Osteocyte (in vitro differentiated cells): ENCODE measurements around the gene SRPX2. TPM values are rescaled to one million over a fixed set of nuclear protein-coding genes. Genes with fewer than 3 reads are reported as not detected.
A peak's percentile ranks its signal among the peaks of the same experiment; 100 is the strongest.

Experiments used
- DNase-seq: peaks from one replicate; pipeline ENCODE4 v3.0.0; 2021; ENCODE audit warnings: mixed read lengths; ENCODE audit not compliant: unreplicated experiment; ENCODE audit errors: extremely low spot score
- H3K27ac Mint-ChIP-seq: one replicate; pipeline ENCODE4 v1.8.0; 2021; ENCODE audit warnings: mild to moderate bottlenecking, mixed read lengths; ENCODE audit not compliant: unreplicated experiment
- H3K27me3 Mint-ChIP-seq: one replicate; pipeline ENCODE4 v1.8.0; 2021; ENCODE audit warnings: mixed read lengths; ENCODE audit not compliant: unreplicated experiment
- H3K36me3 Mint-ChIP-seq: one replicate; pipeline ENCODE4 v1.8.0; 2021; ENCODE audit warnings: mixed read lengths; ENCODE audit not compliant: unreplicated experiment
- H3K4me1 Mint-ChIP-seq: one replicate; pipeline ENCODE4 v1.8.0; 2021; ENCODE audit warnings: mixed read lengths; ENCODE audit not compliant: unreplicated experiment
- H3K4me3 Mint-ChIP-seq: one replicate; pipeline ENCODE4 v1.8.0; 2021; ENCODE audit warnings: mild to moderate bottlenecking, moderate library complexity, mixed read lengths; ENCODE audit not compliant: unreplicated experiment
- H3K9me3 Mint-ChIP-seq: one replicate; pipeline ENCODE4 v1.8.0; 2021; ENCODE audit warnings: mixed read lengths; ENCODE audit not compliant: unreplicated experiment
- total RNA-seq: library from RNA; stranded (reverse); gene quantifications from 2 replicates; pipeline ENCODE4 v1.2.1, GENCODE V29; 2021
- TF ChIP-seq, protein P1 (sequence below): fragments of 200-600 bp; sonication (generic); IDR thresholded peaks from 2 replicates; pipeline ENCODE4 v1.5.0; 2021; ENCODE audit warnings: antibody characterized with exemption, mild to moderate bottlenecking, moderate library complexity

Gene SRPX2
- total RNA-seq, 1 donor from 2014 or later, result 47.9 TPM

- TF ChIP-seq, protein P1, sequence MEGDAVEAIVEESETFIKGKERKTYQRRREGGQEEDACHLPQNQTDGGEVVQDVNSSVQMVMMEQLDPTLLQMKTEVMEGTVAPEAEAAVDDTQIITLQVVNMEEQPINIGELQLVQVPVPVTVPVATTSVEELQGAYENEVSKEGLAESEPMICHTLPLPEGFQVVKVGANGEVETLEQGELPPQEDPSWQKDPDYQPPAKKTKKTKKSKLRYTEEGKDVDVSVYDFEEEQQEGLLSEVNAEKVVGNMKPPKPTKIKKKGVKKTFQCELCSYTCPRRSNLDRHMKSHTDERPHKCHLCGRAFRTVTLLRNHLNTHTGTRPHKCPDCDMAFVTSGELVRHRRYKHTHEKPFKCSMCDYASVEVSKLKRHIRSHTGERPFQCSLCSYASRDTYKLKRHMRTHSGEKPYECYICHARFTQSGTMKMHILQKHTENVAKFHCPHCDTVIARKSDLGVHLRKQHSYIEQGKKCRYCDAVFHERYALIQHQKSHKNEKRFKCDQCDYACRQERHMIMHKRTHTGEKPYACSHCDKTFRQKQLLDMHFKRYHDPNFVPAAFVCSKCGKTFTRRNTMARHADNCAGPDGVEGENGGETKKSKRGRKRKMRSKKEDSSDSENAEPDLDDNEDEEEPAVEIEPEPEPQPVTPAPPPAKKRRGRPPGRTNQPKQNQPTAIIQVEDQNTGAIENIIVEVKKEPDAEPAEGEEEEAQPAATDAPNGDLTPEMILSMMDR, result no peak
- no peaks in the 10 kb centered on the region for H3K27me3 Mint-ChIP-seq
- DNase-seq, result no peak
- no peak overlapping the region for H3K4me3 Mint-ChIP-seq
- H3K9me3 Mint-ChIP-seq, result no peaks in the 10 kb centered on the region
- H3K36me3 Mint-ChIP-seq, result peaks cover 18% of the 10 kb centered on the region
- no peak overlapping the region for H3K27ac Mint-ChIP-seq
- H3K4me1 Mint-ChIP-seq, result peaks cover 2% of the 10 kb centered on the region
Measured at GRCh38 chrX:100625985-100626491, 18.0 kb upstream of the SRPX2 start.

- no peak overlapping the region for H3K27ac Mint-ChIP-seq
Measured at GRCh38 chrX:100635040-100635439, 9.0 kb upstream of the SRPX2 start.

DNA sequence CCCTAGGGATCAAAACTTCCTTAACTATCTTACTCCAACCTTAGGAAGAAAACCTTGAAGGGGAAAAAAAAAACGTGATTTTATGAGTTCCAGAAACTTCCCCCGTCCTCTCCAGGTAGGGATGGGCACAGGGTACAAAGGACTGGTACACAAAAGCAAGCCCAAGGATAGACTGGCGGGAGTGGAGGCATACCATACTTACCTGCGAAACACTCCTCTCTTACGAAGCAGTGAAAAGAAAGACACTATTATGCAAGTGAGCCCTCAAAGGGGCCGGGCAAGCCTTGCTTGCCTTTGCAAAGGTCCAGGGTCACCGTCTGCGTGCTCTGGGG lies 8.0 kb upstream of the SRPX2 start:
- H3K27ac Mint-ChIP-seq, result peak overlapping the region; percentile 93
- DNase-seq, result no peak
- H3K9me3 Mint-ChIP-seq, result peaks cover 8% of the 10 kb centered on the region
- H3K4me3 Mint-ChIP-seq, result peak overlapping the region; percentile 92
- peaks cover under 1% of the 10 kb centered on the region for H3K36me3 Mint-ChIP-seq
- H3K27me3 Mint-ChIP-seq, result no peaks in the 10 kb centered on the region
- TF ChIP-seq, protein P1, result no peak
- H3K4me1 Mint-ChIP-seq, result peaks cover 27% of the 10 kb centered on the region

More at GRCh38 chrX:100635040-100635439, 9.0 kb upstream of the SRPX2 start:
- peaks cover 27% of the 10 kb centered on the region for H3K4me1 Mint-ChIP-seq
- peak overlapping the region; percentile 92 for H3K4me3 Mint-ChIP-seq
- TF ChIP-seq, protein P1, result no peak
- H3K9me3 Mint-ChIP-seq, result peaks cover 8% of the 10 kb centered on the region
- H3K36me3 Mint-ChIP-seq, result peaks cover 10% of the 10 kb centered on the region
- no peak for DNase-seq
- H3K27me3 Mint-ChIP-seq, result no peaks in the 10 kb centered on the region

- peaks cover 10% of the 10 kb centered on the region for H3K9me3 Mint-ChIP-seq
Measured at GRCh38 chrX:100636321-100636991, 7.5 kb upstream of the SRPX2 start, which contains the start of gene TSPAN6. Gene TSPAN6 (minus strand): TSS chrX:100636806. CDS start chrX:100636694, 112 bp downstream.

DNA sequence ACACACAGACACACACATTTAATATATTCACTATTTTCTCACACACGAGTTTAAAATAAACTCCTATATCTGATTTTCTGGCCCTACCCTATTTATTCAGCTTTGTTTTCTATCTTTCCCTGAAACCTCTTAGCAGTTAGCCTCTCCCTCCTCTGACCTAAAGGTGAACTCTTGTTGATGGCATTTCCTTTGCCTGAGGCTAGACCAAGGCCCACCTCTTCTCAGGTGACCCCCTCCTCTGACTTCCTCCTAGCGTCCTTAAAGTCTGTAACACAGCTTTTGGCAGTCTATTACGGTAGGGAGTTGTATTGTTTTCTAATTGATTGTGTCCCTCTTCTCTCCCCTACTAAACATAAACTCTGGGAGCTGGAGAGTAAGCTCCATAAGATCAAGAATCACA lies 1.7 kb upstream of the SRPX2 start:
- H3K9me3 Mint-ChIP-seq, result peaks cover 13% of the 10 kb centered on the region
- H3K27me3 Mint-ChIP-seq, result no peaks in the 10 kb centered on the region
- H3K36me3 Mint-ChIP-seq, result no peaks in the 10 kb centered on the region
- DNase-seq, result no peak
- TF ChIP-seq, protein P1, result no peak
- peaks cover 53% of the 10 kb centered on the region for H3K4me1 Mint-ChIP-seq
- no peak overlapping the region for H3K27ac Mint-ChIP-seq
- H3K4me3 Mint-ChIP-seq, result no peak overlapping the region

More at GRCh38 chrX:100636321-100636991, 7.5 kb upstream of the SRPX2 start, which contains the start of gene TSPAN6:
- peaks cover 28% of the 10 kb centered on the region for H3K4me1 Mint-ChIP-seq
- TF ChIP-seq, protein P1, result peak; percentile 66
- DNase-seq, result peak; percentile 93
- no peaks in the 10 kb centered on the region for H3K27me3 Mint-ChIP-seq
- H3K27ac Mint-ChIP-seq, result peak within 1 kb of the TSS; percentile 93
- peak within 1 kb of the TSS; percentile 92 for H3K4me3 Mint-ChIP-seq
- no peaks in the 10 kb centered on the region for H3K36me3 Mint-ChIP-seq
